PC-3 (cell line): ENCODE measurements around the gene KATNBL1. TPM values are rescaled to one million over a fixed set of nuclear protein-coding genes. Genes with fewer than 3 reads are reported as not detected.
A peak's percentile ranks its signal among the peaks of the same experiment; 100 is the strongest.

Experiments
- ATAC-seq: fragments of 200-7000 bp; cut with Tn5 transposase; 2 replicates; pipeline ENCODE4 v1.9.1; 2020; ENCODE audit warnings: mild to moderate bottlenecking, moderate library complexity
- BruUV-seq: library from RNA; stranded (reverse); fragments of 400-500 nt; replicated peaks from 2 replicates; lab custom pipeline; 2021; lab: Mats Ljungman, UMichigan
- CTCF ChIA-PET: fragments of 300-600 bp; sonication (Branson Sonifier 250); formaldehyde crosslinking; loops from one replicate; lab custom pipeline; 2022; ENCODE audit warnings: antibody characterized with exemption; lab: Charles Lee
- POLR2A ChIA-PET: fragments of 300-600 bp; sonication (Branson Sonifier 250); formaldehyde crosslinking; loops from one replicate; lab custom pipeline; 2022; ENCODE audit warnings: antibody characterized with exemption; ENCODE audit not compliant: unreplicated experiment; lab: Charles Lee
- DNase-seq: peaks from one replicate; pipeline ENCODE4 v3.0.0-alpha.2; 2015
- H2AFZ ChIP-seq: fragments of 300-600 bp; sonication (generic); 2 replicates; pipeline ENCODE4 v1.6.0; 2016; ENCODE audit warnings: antibody characterized with exemption, low read length
- H3F3A ChIP-seq: fragments of 300-600 bp; sonication (generic); one replicate; pipeline ENCODE4 v1.6.0; 2017; ENCODE audit warnings: antibody characterized with exemption, low read length, control low read depth, mild to moderate bottlenecking; ENCODE audit not compliant: unreplicated experiment
- H3K27ac ChIP-seq: fragments of 300-600 bp; sonication (generic); 2 replicates; pipeline ENCODE4 v1.5.1; 2016; ENCODE audit warnings: mild to moderate bottlenecking, low read length
- H3K27me3 ChIP-seq: fragments of 300-600 bp; sonication (generic); 2 replicates; pipeline ENCODE4 v1.6.1; 2016; ENCODE audit warnings: low read length, mixed read lengths
- H3K36me3 ChIP-seq: fragments of 300-600 bp; sonication (generic); 2 replicates; pipeline ENCODE4 v1.6.1; 2016; ENCODE audit warnings: low read depth, mixed run types, low read length, mixed read lengths
- H3K4me1 ChIP-seq: fragments of 300-600 bp; sonication (generic); 2 replicates; pipeline ENCODE4 v1.5.1; 2016; ENCODE audit warnings: low read length; ENCODE audit not compliant: insufficient read depth
- H3K4me2 ChIP-seq: fragments of 300-600 bp; sonication (generic); 2 replicates; pipeline ENCODE4 v1.6.0; 2016; ENCODE audit warnings: low read length
- H3K4me3 ChIP-seq: fragments of 300-600 bp; sonication (generic); 2 replicates; pipeline ENCODE4 v1.5.1; 2016; ENCODE audit warnings: mild to moderate bottlenecking, low read length, mixed read lengths
- H3K79me2 ChIP-seq: fragments of 300-600 bp; sonication (generic); 2 replicates; pipeline ENCODE4 v1.6.1; 2017; ENCODE audit warnings: low read length, mixed read lengths
- H3K9ac ChIP-seq: fragments of 300-600 bp; sonication (generic); 2 replicates; pipeline ENCODE4 v1.6.0; 2016; ENCODE audit warnings: mild to moderate bottlenecking, low read length
- H3K9me2 ChIP-seq: fragments of 300-600 bp; sonication (generic); replicated peaks from 2 replicates; pipeline ENCODE4 v1.6.1; 2016; ENCODE audit warnings: mixed run types, low read length, mixed read lengths
- H3K9me3 ChIP-seq: fragments of 300-600 bp; sonication (generic); 2 replicates; pipeline ENCODE4 v1.6.1; 2016; ENCODE audit warnings: low read length, mixed read lengths
- H4K20me1 ChIP-seq: fragments of 300-600 bp; sonication (generic); 2 replicates; pipeline ENCODE4 v1.6.1; 2016; ENCODE audit warnings: low read length, mixed read lengths
- EZH2 ChIP-seq: fragments of 300-600 bp; sonication (generic); IDR thresholded peaks from one replicate; pipeline ENCODE4 v1.6.1; 2017; ENCODE audit warnings: antibody characterized with exemption, mild to moderate bottlenecking, low read length; ENCODE audit not compliant: unreplicated experiment
- EZH2phosphoT487 ChIP-seq: fragments of 300-600 bp; sonication (generic); IDR thresholded peaks from 2 replicates; pipeline ENCODE4 v1.6.1; 2018; ENCODE audit warnings: mild to moderate bottlenecking, antibody characterized with exemption, low read length, borderline replicate concordance
- intact Hi-C: fragments of 100-400 bp; cut with micrococcal nuclease; formaldehyde crosslinking; loops from 2 replicates; pipeline ENCODE4 v1.9.0; 2023
- total RNA-seq: library from RNA; depleted of rRNA; stranded (reverse); fragments of >200 nt; gene quantifications from 2 replicates; pipeline ENCODE4 v1.2.3, GENCODE V29; 2014
- TF ChIP-seq, protein P1 (sequence below): fragments of 300-600 bp; sonication (generic); conservative IDR thresholded peaks from 2 replicates; pipeline ENCODE4 v1.5.1; 2017; ENCODE audit warnings: antibody characterized with exemption, low read depth, mild to moderate bottlenecking, low read length

KATNBL1 gene
- total RNA-seq, 1 experiment from 2014 or later: 57.6 TPM

GRCh38 chr15:34241376-34242330, 31.8 kb upstream of the KATNBL1 start:
- ChIA-PET POLR2A (interaction anchor here (0.6 kb wide), 2 partner anchors 26 to 94 kb away, joined by 4 read pairs; no protein-coding TSS in a partner anchor), CTCF (interaction anchor here (0.7 kb wide), 1 partner anchor 33 kb away, joined by 3 read pairs; no protein-coding TSS in a partner anchor)
- no TSS peak for BruUV-seq

DNA sequence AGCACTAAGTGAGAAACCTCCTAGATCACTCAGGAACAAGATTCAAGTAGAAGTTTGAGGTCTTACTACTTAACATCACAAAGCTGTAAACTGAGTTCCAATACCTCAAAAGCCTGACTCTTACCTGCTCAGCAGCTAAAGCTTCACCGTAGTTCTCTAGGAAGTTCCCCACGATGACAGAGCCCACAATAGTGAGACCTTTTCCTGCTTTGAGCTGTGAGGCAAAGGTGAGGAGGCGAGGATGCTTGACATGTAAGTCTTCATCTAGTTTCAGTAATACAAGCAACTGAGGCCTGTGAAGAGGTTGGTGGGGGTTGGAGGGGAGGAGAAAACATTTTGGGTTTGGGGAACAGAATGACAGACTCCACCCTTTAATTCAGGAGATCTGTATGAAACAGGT, 30.6 kb upstream of the KATNBL1 start:
- BruUV-seq: no TSS peak
- Histone ChIP-seq H4K20me1 (no peaks in the 10 kb centered on the region), H2AFZ (no peak overlapping the region), H3K9me3 (no peaks in the 10 kb centered on the region), H3K4me2 (peak overlapping the region; percentile 61), H3K27ac (peak overlapping the region; percentile 98), H3K4me1 (peaks cover 38% of the 10 kb centered on the region), H3K9me2 (no peaks in the 10 kb centered on the region), H3K36me3 (peaks cover 33% of the 10 kb centered on the region), H3F3A (peaks cover 5% of the 10 kb centered on the region), H3K79me2 (no peaks in the 10 kb centered on the region), H3K9ac (peak overlapping the region; percentile 93), H3K27me3 (no peaks in the 10 kb centered on the region), H3K4me3 (no peak overlapping the region)
- ChIA-PET CTCF (interaction anchor here (0.7 kb wide), 1 partner anchor 35 kb away, joined by 3 read pairs; no protein-coding TSS in a partner anchor), POLR2A (no interaction called here)
- ATAC-seq (no peak), DNase-seq (no peak)
- TF ChIP-seq EZH2 (no peak), EZH2phosphoT487 (no peak)
- TF ChIP-seq, protein P1, sequence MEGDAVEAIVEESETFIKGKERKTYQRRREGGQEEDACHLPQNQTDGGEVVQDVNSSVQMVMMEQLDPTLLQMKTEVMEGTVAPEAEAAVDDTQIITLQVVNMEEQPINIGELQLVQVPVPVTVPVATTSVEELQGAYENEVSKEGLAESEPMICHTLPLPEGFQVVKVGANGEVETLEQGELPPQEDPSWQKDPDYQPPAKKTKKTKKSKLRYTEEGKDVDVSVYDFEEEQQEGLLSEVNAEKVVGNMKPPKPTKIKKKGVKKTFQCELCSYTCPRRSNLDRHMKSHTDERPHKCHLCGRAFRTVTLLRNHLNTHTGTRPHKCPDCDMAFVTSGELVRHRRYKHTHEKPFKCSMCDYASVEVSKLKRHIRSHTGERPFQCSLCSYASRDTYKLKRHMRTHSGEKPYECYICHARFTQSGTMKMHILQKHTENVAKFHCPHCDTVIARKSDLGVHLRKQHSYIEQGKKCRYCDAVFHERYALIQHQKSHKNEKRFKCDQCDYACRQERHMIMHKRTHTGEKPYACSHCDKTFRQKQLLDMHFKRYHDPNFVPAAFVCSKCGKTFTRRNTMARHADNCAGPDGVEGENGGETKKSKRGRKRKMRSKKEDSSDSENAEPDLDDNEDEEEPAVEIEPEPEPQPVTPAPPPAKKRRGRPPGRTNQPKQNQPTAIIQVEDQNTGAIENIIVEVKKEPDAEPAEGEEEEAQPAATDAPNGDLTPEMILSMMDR: no peak
- intact Hi-C loops: no loop called here

More at GRCh38 chr15:34241376-34242330, 31.8 kb upstream of the KATNBL1 start:
- H3K79me2 ChIP-seq: no peaks in the 10 kb centered on the region
- H3K9me2 ChIP-seq: no peaks in the 10 kb centered on the region
- no peak overlapping the region for H3K4me3 ChIP-seq
- H3K9ac ChIP-seq: peak overlapping the region; percentile 93
- peak; percentile 16; the same call in 1 of the 2 replicates for ATAC-seq
- peak; percentile 75 for DNase-seq
- peaks cover 38% of the 10 kb centered on the region for H3K4me1 ChIP-seq
- peaks cover 5% of the 10 kb centered on the region for H3F3A ChIP-seq
- no peaks in the 10 kb centered on the region for H3K9me3 ChIP-seq
- intact Hi-C loops: no loop called here
- H3K36me3 ChIP-seq: peaks cover 24% of the 10 kb centered on the region
- H3K27me3 ChIP-seq: no peaks in the 10 kb centered on the region
- H4K20me1 ChIP-seq: no peaks in the 10 kb centered on the region
- H3K27ac ChIP-seq: peak overlapping the region; percentile 98
- no peak overlapping the region for H3K4me2 ChIP-seq
- TF ChIP-seq, protein P1: peak; percentile 87
- no peak for TF ChIP-seq EZH2
- H2AFZ ChIP-seq: no peak overlapping the region
